HEK293T (cell line): Measurements from ENCODE around the gene VPS26C.
A peak's percentile ranks its signal among the peaks of the same experiment; 100 is the strongest.

ENCODE experiments used
- BHLHE40 ChIP-seq: fragments of 450-650 bp; IDR thresholded peaks from 2 replicates; pipeline ENCODE4 v1.6.1; 2016; ENCODE audit warnings: mild to moderate bottlenecking, moderate library complexity, borderline replicate concordance
- FOXM1 ChIP-seq: fragments of 450-650 bp; IDR thresholded peaks from 2 replicates; pipeline ENCODE4 v1.6.1; 2017; ENCODE audit warnings: mild to moderate bottlenecking, borderline replicate concordance
- HDGF ChIP-seq: fragments of 450-650 bp; IDR thresholded peaks from 2 replicates; pipeline ENCODE4 v1.6.1; 2017; ENCODE audit warnings: antibody characterized with exemption, borderline replicate concordance
- SP1 ChIP-seq: fragments of 450-650 bp; IDR thresholded peaks from 2 replicates; pipeline ENCODE4 v1.6.1; 2017
- SUZ12 ChIP-seq: fragments of 450-650 bp; IDR thresholded peaks from 2 replicates; pipeline ENCODE4 v1.6.1; 2016; ENCODE audit warnings: mild to moderate bottlenecking
- ZNF384 ChIP-seq: fragments of 450-650 bp; IDR thresholded peaks from 2 replicates; pipeline ENCODE4 v1.6.1; 2016
- TF ChIP-seq, protein P1 (sequence below): fragments of 450-650 bp; IDR thresholded peaks from 2 replicates; pipeline ENCODE4 v1.6.1; 2016

DNA sequence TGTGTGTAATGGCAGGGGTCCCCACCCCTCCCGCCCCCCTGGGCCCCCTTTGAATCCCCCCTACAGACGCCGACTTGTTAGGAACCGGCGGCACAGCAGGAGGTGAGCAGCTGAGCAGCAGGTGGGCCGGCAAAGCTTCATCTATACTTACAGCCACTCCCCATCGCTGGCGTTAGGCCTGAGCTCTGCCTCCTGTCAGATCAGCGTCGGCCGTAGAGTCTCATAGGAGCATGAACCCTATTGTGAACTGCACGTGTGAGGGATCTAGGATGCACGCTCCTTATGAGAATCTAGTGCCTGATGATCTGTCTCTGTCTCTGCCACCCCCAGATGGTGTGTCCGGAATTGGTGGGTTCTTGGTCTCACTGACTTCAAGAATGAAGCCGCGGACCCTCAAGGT, 14.9 kb upstream of the VPS26C start:
- TF ChIP-seq BHLHE40 (no peak), SP1 (no peak), HDGF (no peak), FOXM1 (no peak), SUZ12 (no peak), ZNF384 (no peak)
- TF ChIP-seq, protein P1, sequence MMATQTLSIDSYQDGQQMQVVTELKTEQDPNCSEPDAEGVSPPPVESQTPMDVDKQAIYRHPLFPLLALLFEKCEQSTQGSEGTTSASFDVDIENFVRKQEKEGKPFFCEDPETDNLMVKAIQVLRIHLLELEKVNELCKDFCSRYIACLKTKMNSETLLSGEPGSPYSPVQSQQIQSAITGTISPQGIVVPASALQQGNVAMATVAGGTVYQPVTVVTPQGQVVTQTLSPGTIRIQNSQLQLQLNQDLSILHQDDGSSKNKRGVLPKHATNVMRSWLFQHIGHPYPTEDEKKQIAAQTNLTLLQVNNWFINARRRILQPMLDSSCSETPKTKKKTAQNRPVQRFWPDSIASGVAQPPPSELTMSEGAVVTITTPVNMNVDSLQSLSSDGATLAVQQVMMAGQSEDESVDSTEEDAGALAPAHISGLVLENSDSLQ = peak; percentile 16; the same call in 1 of the 2 replicates
